ENCODE results near the gene ARPC1A.
"Not testable (repeated sequence)": the region's sequence is repeated elsewhere in the genome, so short reads cannot be mapped to it uniquely, and the experiment has no call there.

The ARPC1A gene

GRCh38 chr7:99325592-99326407, at the start of gene ARPC1A:
Gene ARPC1A, plus strand, starts transcription at chr7:99325898. Its CDS starts 7,456 bp downstream, at chr7:99333354.
- TF ChIP-seq ZFX (IDR thresholded peaks at IDR 0.05) = peak; percentile 87
- TF ChIP-seq, protein P1, sequence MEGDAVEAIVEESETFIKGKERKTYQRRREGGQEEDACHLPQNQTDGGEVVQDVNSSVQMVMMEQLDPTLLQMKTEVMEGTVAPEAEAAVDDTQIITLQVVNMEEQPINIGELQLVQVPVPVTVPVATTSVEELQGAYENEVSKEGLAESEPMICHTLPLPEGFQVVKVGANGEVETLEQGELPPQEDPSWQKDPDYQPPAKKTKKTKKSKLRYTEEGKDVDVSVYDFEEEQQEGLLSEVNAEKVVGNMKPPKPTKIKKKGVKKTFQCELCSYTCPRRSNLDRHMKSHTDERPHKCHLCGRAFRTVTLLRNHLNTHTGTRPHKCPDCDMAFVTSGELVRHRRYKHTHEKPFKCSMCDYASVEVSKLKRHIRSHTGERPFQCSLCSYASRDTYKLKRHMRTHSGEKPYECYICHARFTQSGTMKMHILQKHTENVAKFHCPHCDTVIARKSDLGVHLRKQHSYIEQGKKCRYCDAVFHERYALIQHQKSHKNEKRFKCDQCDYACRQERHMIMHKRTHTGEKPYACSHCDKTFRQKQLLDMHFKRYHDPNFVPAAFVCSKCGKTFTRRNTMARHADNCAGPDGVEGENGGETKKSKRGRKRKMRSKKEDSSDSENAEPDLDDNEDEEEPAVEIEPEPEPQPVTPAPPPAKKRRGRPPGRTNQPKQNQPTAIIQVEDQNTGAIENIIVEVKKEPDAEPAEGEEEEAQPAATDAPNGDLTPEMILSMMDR (conservative IDR thresholded peaks at IDR 0.05) = no peak; the same call in 1 of the 2 replicates
- H3K27ac ChIP-seq = peak within 1 kb of the TSS; percentile 82

DNA sequence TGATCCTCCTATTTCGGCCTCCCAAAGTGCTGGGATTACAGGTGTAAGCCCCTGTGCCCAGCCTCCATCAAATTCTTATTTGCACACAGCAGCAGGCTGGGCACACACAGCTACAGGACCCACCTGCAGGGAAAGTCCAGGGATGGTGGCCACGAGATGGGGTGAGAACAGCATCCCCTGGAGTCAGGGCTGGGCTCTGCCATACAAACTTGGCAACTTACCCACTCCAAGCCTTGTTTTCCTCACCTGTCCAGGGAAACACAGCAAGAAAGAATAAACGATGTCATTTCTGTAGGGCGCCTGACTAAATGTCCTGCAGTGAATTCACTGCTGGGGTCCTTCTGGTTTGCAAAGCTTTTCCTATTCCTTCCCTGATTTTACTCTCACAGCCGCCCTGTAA, 47.5 kb upstream of the ARPC1A start:
- TF ChIP-seq ZFX (IDR thresholded peaks at IDR 0.05) = no peak
- TF ChIP-seq, protein P1 (conservative IDR thresholded peaks at IDR 0.05) = no peak
- no peak overlapping the region for H3K27ac ChIP-seq

GRCh38 chr7:99284165-99284564, 41.5 kb upstream of the ARPC1A start:
- H3K27ac ChIP-seq = not testable (repeated sequence)

DNA sequence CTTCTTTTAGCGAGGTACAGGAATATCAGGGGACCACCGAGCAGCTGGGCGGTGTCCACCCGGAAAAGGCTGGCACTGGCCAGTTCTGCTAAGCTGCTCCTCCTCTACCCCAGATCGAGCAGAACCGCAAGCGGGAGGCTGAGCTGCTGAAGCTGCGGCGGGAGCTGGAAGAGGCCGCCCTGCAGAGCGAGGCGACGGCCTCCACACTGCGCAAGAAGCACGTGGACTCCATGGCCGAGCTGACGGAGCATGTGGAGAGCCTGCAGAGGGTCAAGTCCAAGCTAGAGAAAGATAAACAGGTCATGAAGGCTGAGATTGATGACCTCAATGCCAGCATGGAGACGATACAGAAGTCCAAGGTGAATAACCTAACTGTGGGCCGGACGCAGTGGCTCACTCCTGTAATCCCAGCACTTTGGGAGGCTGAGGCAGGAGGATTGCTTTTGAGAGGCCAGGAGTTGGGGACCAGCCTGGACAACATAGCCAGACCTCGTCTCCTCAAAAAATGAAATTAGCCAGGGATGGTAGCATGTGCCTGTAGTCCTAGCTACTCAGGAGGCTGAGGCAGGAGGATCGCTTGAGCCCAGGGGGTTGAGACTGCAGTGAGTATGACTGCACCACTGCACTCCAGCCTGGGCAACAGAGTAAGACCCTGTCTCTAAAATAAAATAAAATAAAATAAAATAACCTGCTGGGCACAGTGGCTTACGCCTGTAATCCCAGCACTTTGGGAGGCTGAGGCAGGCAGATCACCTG, 37.7 kb upstream of the ARPC1A start:
- TF ChIP-seq ZFX (IDR thresholded peaks at IDR 0.05) = no peak
- TF ChIP-seq, protein P1 (conservative IDR thresholded peaks at IDR 0.05) = no peak
- no peak overlapping the region for H3K27ac ChIP-seq

DNA sequence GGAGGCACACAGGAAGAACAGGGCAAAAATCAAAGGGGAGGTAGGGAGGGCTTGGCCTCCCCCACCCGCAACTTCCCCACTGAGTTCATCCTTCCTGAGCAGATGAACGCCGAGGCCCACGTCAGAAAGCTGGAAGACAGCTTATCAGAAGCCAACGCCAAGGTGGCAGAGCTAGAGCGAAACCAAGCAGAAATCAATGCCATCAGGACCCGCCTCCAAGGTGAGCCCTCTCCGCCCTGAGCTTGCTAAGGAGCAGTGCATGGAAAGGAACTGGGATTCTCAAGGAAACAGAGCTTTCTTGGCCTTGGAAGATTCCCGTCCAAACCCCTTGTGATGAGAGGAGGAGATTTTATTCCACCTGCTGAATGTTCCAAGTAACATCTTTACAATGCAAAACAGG, 36.5 kb upstream of the ARPC1A start:
- TF ChIP-seq, protein P1 (conservative IDR thresholded peaks at IDR 0.05) = no peak
- no peak for TF ChIP-seq ZFX (IDR thresholded peaks at IDR 0.05)

GRCh38 chr7:99290148-99290547, 35.5 kb upstream of the ARPC1A start:
- H3K27ac ChIP-seq = not testable (repeated sequence)

More for the DNA sequence above, 36.5 kb upstream of the ARPC1A start:
- H3K27ac ChIP-seq = no peak overlapping the region

DNA sequence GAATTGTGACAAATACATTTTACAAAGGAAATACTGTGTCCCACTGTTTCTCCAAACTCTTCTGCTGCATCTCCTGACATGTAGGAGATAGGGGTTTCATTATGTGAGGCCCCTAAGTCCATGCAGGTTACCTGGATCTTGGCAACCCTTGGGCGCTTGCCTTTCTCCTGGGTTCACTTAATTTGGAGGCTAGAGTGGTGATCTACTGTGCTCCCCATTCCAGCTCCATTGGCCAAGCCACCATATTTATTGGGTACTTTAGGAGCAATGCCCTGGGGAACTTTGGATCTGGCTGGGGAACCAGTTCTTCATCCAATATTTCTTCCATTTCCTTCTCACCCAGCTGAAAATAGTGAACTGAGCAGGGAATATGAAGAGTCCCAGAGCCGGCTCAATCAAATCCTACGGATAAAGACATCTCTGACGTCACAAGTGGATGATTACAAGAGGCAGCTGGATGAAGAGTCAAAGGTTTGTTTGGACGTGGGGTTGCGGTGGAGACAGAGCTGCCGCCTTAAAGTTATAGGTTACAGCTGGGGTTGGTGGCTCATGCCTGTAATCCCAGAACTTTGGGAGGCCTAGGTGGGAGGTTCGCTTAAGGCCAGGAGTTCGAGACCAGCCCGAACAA, 34.6 kb upstream of the ARPC1A start:
- TF ChIP-seq, protein P1 (conservative IDR thresholded peaks at IDR 0.05) = no peak
- TF ChIP-seq ZFX (IDR thresholded peaks at IDR 0.05) = no peak
- no peak overlapping the region for H3K27ac ChIP-seq

DNA sequence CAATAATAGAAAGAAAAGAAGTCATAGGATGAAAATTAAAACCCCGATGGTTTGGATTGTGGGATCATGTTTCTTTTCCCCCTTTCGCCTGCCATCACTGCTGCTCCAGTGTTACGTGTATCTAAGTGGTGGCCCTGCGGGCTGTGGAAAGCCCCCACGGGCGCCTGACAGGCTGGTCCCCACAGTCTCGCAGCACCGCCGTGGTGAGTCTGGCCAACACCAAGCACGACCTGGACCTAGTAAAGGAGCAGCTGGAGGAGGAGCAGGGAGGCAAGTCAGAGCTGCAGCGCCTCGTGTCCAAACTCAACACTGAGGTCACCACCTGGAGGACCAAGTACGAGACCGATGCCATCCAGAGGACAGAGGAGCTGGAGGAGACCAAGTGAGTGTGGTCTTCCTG, 33.6 kb upstream of the ARPC1A start:
- TF ChIP-seq ZFX (IDR thresholded peaks at IDR 0.05) = no peak
- TF ChIP-seq, protein P1 (conservative IDR thresholded peaks at IDR 0.05) = no peak
- H3K27ac ChIP-seq = no peak overlapping the region
